Peyer's patch (tissue), 4 donors: ENCODE data around the gene SGTA.

Source experiments
- CTCF ChIP-seq, 6 experiments: fragments of 450-650 bp in 4 of 6; fragments of 200-600 bp in 2 of 6; sonication (generic) in 1 of 6; IDR thresholded peaks; one replicate each; pipeline ENCODE4 v1.5.1; 2017 to 2019; ENCODE audit warnings: antibody characterized with exemption in 6 of 6, mild to moderate bottlenecking in 3 of 6, moderate library complexity in 1 of 6
- POLR2A ChIP-seq, 2 donors: fragments of 450-650 bp; IDR thresholded peaks; one replicate each; pipeline ENCODE4 v1.5.1; 2017; ENCODE audit warnings: antibody characterized with exemption in 2 of 2, mild to moderate bottlenecking in 2 of 2, moderate library complexity in 2 of 2

GRCh38 chr19:2782329-2782935 lies 641 bp downstream of the SGTA start:
- TF ChIP-seq CTCF (IDR thresholded peaks at IDR 0.05) (no peak), POLR2A (IDR thresholded peaks at IDR 0.05) (no peak)
